K562 (cell line): ENCODE measurements around the gene ZSWIM1. TPM values are rescaled to one million over a fixed set of nuclear protein-coding genes. Genes with fewer than 3 reads are reported as not detected.
A peak's percentile ranks its signal among the peaks of the same experiment; 100 is the strongest.

Source experiments
- ATAC-seq: fragments of 200-7000 bp; cut with Tn5 transposase; 3 replicates; pipeline ENCODE4 v1.9.1; 2020; ENCODE audit warnings: moderate library complexity
- BruUV-seq: library from RNA; stranded (reverse); fragments of 400-500 nt; replicated peaks from 2 replicates; lab custom pipeline; 2021; lab: Mats Ljungman, UMichigan
- CTCF ChIA-PET: fragments of 300-600 bp; formaldehyde crosslinking; extraction: SDS; loops from one replicate; lab custom pipeline; 2021; ENCODE audit warnings: low intra/inter-chr PET ratio; lab: Yijun Ruan, JAX
- POLR2A ChIA-PET: fragments of 300-600, 350-650 bp; sonication (Branson Sonifier 250); formaldehyde crosslinking; extraction: SDS; loops from one replicate; lab custom pipeline; 2021; ENCODE audit warnings: antibody characterized with exemption, inconsistent platforms; lab: Yijun Ruan, JAX
- DNase-seq, 4 experiments: peaks; one replicate each; pipeline versions ENCODE4 v3.0.0 to v3.0.0-alpha.2; 2011 to 2018; ENCODE audit warnings: low spot score in 3 of 4, mixed read lengths in 3 of 4; ENCODE audit errors: extremely low read depth in 1 of 4
- FAIRE-seq: peaks from 2 replicates; lab custom pipeline; 2011; peaks lifted over from hg19 to GRCh38; lab: Jason Lieb, UNC
- H2AFZ ChIP-seq: 2 replicates; pipeline ENCODE4 v1.6.0; 2011; ENCODE audit warnings: low read depth, low read length, control low read depth, inconsistent platforms
- H3K27ac ChIP-seq: fragments of 200-600 bp; 3 replicates; pipeline ENCODE4 v1.8.0; 2011; ENCODE audit warnings: low read depth, mild to moderate bottlenecking, control low read depth, inconsistent platforms, low read length, moderate library complexity, mixed read lengths; ENCODE audit errors: extremely low read depth
- H3K27me3 ChIP-seq, 2 experiments: fragments of 300-600 bp in 1 of 2; 2 replicates in 1 of 2; 3 replicates in 1 of 2; pipeline versions ENCODE4 v1.6.0 to v1.8.0; 2011; ENCODE audit warnings: inconsistent platforms in 2 of 2, low read length in 2 of 2, mild to moderate bottlenecking in 1 of 2, mixed read lengths in 1 of 2, moderate library complexity in 1 of 2; ENCODE audit not compliant: control insufficient read depth in 2 of 2, insufficient read depth in 2 of 2
- H3K36me3 ChIP-seq: fragments of 300-600 bp; 3 replicates; pipeline ENCODE4 v1.8.0; 2011; ENCODE audit warnings: mild to moderate bottlenecking, low read length, inconsistent platforms; ENCODE audit not compliant: control insufficient read depth, insufficient read depth
- H3K4me1 ChIP-seq, 2 experiments: fragments of 200-600 bp in 1 of 2; replicated peaks in 1 of 2; 2 replicates in 1 of 2; 3 replicates in 1 of 2; pipeline versions ENCODE4 v1.5.1 to v1.8.0; 2011; ENCODE audit warnings: inconsistent platforms in 2 of 2, low read length in 2 of 2, mild to moderate bottlenecking in 1 of 2, mixed read lengths in 1 of 2, moderate library complexity in 1 of 2; ENCODE audit not compliant: control insufficient read depth in 2 of 2, insufficient read depth in 2 of 2
- H3K4me2 ChIP-seq: 2 replicates; pipeline ENCODE4 v1.6.1; 2011; ENCODE audit warnings: low read length, control low read depth, inconsistent platforms, mixed read lengths; ENCODE audit not compliant: insufficient read depth
- H3K4me3 ChIP-seq: fragments of 200-600 bp; sonication (generic), shearing (Covaris generic); 2 replicates; pipeline ENCODE4 v1.5.1; 2016; ENCODE audit warnings: control low read depth, inconsistent platforms
- H3K79me2 ChIP-seq: fragments of 200-600 bp; 3 replicates; pipeline ENCODE4 v1.8.0; 2011; ENCODE audit warnings: low read length, inconsistent platforms; ENCODE audit not compliant: control insufficient read depth, insufficient read depth
- H3K9ac ChIP-seq, 2 experiments: 2 replicates each; pipeline versions ENCODE4 v1.6.0 to v1.6.1; 2011; ENCODE audit warnings: low read depth in 2 of 2, low read length in 2 of 2, control low read depth in 1 of 2, inconsistent platforms in 1 of 2, mild to moderate bottlenecking in 1 of 2, mixed read lengths in 1 of 2; ENCODE audit not compliant: insufficient read depth in 1 of 2
- H3K9me1 ChIP-seq: one replicate; pipeline ENCODE4 v1.6.0; 2011; ENCODE audit warnings: inconsistent platforms, mild to moderate bottlenecking, low read length, moderate library complexity; ENCODE audit not compliant: control insufficient read depth, insufficient read depth
- H3K9me3 ChIP-seq: replicated peaks from 2 replicates; pipeline ENCODE4 v1.5.1; 2011; ENCODE audit warnings: low read depth, low read length, inconsistent platforms; ENCODE audit not compliant: control insufficient read depth, insufficient read depth
- H4K20me1 ChIP-seq: replicated peaks from 2 replicates; pipeline ENCODE4 v1.6.1; 2011; ENCODE audit warnings: low read length, inconsistent platforms, mixed read lengths; ENCODE audit not compliant: control insufficient read depth, insufficient read depth
- KDM5B ChIP-seq: fragments of 200-600 bp; sonication (generic); IDR thresholded peaks from 2 replicates; pipeline ENCODE4 v1.6.1; 2012; ENCODE audit warnings: low read depth, mild to moderate bottlenecking, moderate library complexity, low read length, control low read depth, inconsistent platforms; ENCODE audit not compliant: insufficient replicate concordance
- MGA ChIP-seq: fragments of 450-650 bp; IDR thresholded peaks from 2 replicates; pipeline ENCODE4 v1.6.1; 2016; ENCODE audit warnings: mild to moderate bottlenecking, moderate library complexity
- RBM25 ChIP-seq: fragments of 200-400 bp; formaldehyde crosslinking; IDR thresholded peaks from 2 replicates; pipeline ENCODE4 v1.6.1; 2018; ENCODE audit warnings: low read length, low read depth, moderate library complexity; ENCODE audit not compliant: severe bottlenecking
- ZKSCAN3 ChIP-seq: fragments of 250-450 bp; sonication (Bioruptor Pico); IDR thresholded peaks from 2 replicates; pipeline ENCODE4 v1.4.0; 2020
- whole genome bisulfite sequencing: fragments of 100-300 bp; shearing (Covaris generic); methylation state at CpG from one replicate; pipeline ENCODE4 v1.1.6; 2016; ENCODE audit warnings: low coverage, mixed read lengths; ENCODE audit not compliant: insufficient coverage; ENCODE audit errors: missing lambda C conversion rate; 5-methylcytosine and 5-hydroxymethylcytosine counted together
- in situ Hi-C: fragments of 300-500 bp; cut with MboI; formaldehyde crosslinking; loops from 4 replicates; pipeline ENCODE4 v1.15.0; 2018; ENCODE audit warnings: inconsistent platforms, mixed read lengths
- intact Hi-C: fragments of 100-400 bp; cut with micrococcal nuclease; formaldehyde crosslinking; loops from 2 replicates; pipeline ENCODE4 v1.14.2; 2022
- polyA plus RNA-seq, 8 experiments: library from polyadenylated mRNA; depleted of rRNA in 4 of 8; stranded (reverse) in 5 of 8; unstranded in 3 of 8; fragments of >200 nt; fragmentation: Nextera tagmentation in 2 of 8; fragmentation: Illumina TruSeq in 1 of 8; extraction: Ambion mirVana in 2 of 8; extraction: Trizol in 1 of 8; gene quantifications; 2 replicates each; pipeline versions ENCODE4 v1.2.1 to v1.2.3, GENCODE V29; 2011 to 2014; ENCODE audit warnings: inconsistent platforms in 1 of 8, missing spikeins in 1 of 8
- total RNA-seq, 7 experiments: library from RNA; depleted of rRNA in 6 of 7; stranded (reverse); fragments of >200 nt in 6 of 7; fragmentation: Illumina TruSeq in 2 of 7; extraction: Trizol in 2 of 7; gene quantifications; 2 replicates each; pipeline versions ENCODE4 v1.2.1 to v1.2.3, GENCODE V29; 2011 to 2021; ENCODE audit warnings: low replicate concordance in 1 of 7

ZSWIM1 gene
- total and polyA plus RNA-seq, 9 of the 15 experiments (the other 6 are each of a cell fraction or from before 2014, with no cell fraction given) = 2.5 to 15.6 (median 9.5) TPM

- Histone ChIP-seq H4K20me1 (no peaks in the 10 kb centered on the region), H3K4me2 (no peak overlapping the region), H3K27ac (no peak overlapping the region)
- POLR2A ChIA-PET = interaction anchor here (0.6 to 1.0 kb wide), 2 partner anchors 98 to 100 kb away, joined by 3 read pairs; no protein-coding TSS in a partner anchor
- no peak for ATAC-seq
- no peak for TF ChIP-seq MGA
- no peak for TF ChIP-seq KDM5B
- peak; percentile 35 for TF ChIP-seq RBM25
- TF ChIP-seq ZKSCAN3 (CRISPR knock-in tag) = no peak
- TF ChIP-seq, all 486 proteins: peak for 1
- DNase-seq = no peak
- Histone ChIP-seq H3K4me3 (no peak overlapping the region), H3K4me1 (peaks cover 32 to 34% of the 10 kb centered on the region in 2 experiments), H3K36me3 (no peaks in the 10 kb centered on the region), H2AFZ (no peak overlapping the region), H3K9me1 (no peaks in the 10 kb centered on the region), H3K79me2 (no peaks in the 10 kb centered on the region), H3K9ac (no peak overlapping the region), H3K27me3 (no peaks in the 10 kb centered on the region), H3K9me3 (no peaks in the 10 kb centered on the region)
- CTCF ChIA-PET = no interaction called here
- in situ Hi-C loops (no loop called here), intact Hi-C loops (loop anchor here (10.0 kb wide), 1 partner anchor 50 kb away; the partner anchor contains the start of genes SPATA25 and ZSWIM1)
- BruUV-seq = no TSS peak
- 88% methylated on average over 14 of the region's 14 CpGs for WGBS
- no peak for FAIRE-seq
Measured at GRCh38 chr20:45834797-45835161, 46.2 kb upstream of the ZSWIM1 start.
